OCI-LY3 (cell line): ENCODE data around the gene ELOA.
"Not testable (repeated sequence)": the region's sequence is repeated elsewhere in the genome, so short reads cannot be mapped to it uniquely, and the experiment has no call there.

Experiments
- H2AFZ ChIP-seq: fragments of 200-600, 300-600 bp; shearing (Covaris generic); 2 replicates; pipeline ENCODE4 v1.6.0; 2014; ENCODE audit warnings: antibody characterized with exemption, low read depth, low read length
- H3K27ac ChIP-seq: fragments of 200-600, 300-600 bp; sonication (generic); 2 replicates; pipeline ENCODE4 v1.5.1; 2014; ENCODE audit warnings: mild to moderate bottlenecking, low read length, moderate library complexity, mixed read lengths
- H3K27me3 ChIP-seq: fragments of 200-600, 300-600 bp; sonication (generic); 2 replicates; pipeline ENCODE4 v1.6.1; 2014; ENCODE audit warnings: low read depth, low read length, mixed read lengths
- H3K36me3 ChIP-seq: fragments of 200-600, 300-600 bp; sonication (generic); replicated peaks from 2 replicates; pipeline ENCODE3; 2014; ENCODE audit warnings: low read depth, low read length, mixed read lengths
- H3K4me1 ChIP-seq: fragments of 300-600, 200-600 bp; sonication (generic); 2 replicates; pipeline ENCODE4 v1.6.1; 2014; ENCODE audit warnings: low read length, mixed read lengths
- H3K4me2 ChIP-seq: fragments of 200-600, 300-600 bp; sonication (generic); 2 replicates; pipeline ENCODE4 v1.6.1; 2014; ENCODE audit warnings: low read length, mixed read lengths
- H3K4me3 ChIP-seq: fragments of 300-600, 200-600 bp; sonication (generic); 2 replicates; pipeline ENCODE4 v1.5.1; 2014; ENCODE audit warnings: antibody characterized with exemption, mild to moderate bottlenecking, low read length, moderate library complexity
- H3K79me2 ChIP-seq: fragments of 300-600, 200-600 bp; shearing (Covaris generic); 2 replicates; pipeline ENCODE4 v1.6.1; 2014; ENCODE audit warnings: mild to moderate bottlenecking, low read length, mixed read lengths
- H3K9ac ChIP-seq: fragments of 300-600, 200-600 bp; shearing (Covaris generic); 2 replicates; pipeline ENCODE4 v1.6.0; 2014; ENCODE audit warnings: mild to moderate bottlenecking, low read length, moderate library complexity
- H3K9me3 ChIP-seq: fragments of 200-600, 300-600 bp; shearing (Covaris generic); 2 replicates; pipeline ENCODE4 v1.6.1; 2014; ENCODE audit warnings: low read length, mixed read lengths; ENCODE audit not compliant: insufficient read depth
- H4K20me1 ChIP-seq: fragments of 200-600, 300-600 bp; sonication (generic); 2 replicates; pipeline ENCODE4 v1.6.1; 2016; ENCODE audit warnings: low read length, mixed read lengths; ENCODE audit not compliant: insufficient read depth
- EZH2phosphoT487 ChIP-seq: fragments of 200-600 bp; shearing (Covaris generic); IDR thresholded peaks from 2 replicates; pipeline ENCODE4 v1.6.1; 2018; ENCODE audit warnings: antibody characterized with exemption, mixed run types, low read depth
- TF ChIP-seq, protein P1 (sequence below): fragments of 200-600, 300-600 bp; sonication (generic); IDR thresholded peaks from 2 replicates; pipeline ENCODE4 v1.5.1; 2014; ENCODE audit warnings: antibody characterized with exemption, low read length, low read depth

The ELOA gene

DNA sequence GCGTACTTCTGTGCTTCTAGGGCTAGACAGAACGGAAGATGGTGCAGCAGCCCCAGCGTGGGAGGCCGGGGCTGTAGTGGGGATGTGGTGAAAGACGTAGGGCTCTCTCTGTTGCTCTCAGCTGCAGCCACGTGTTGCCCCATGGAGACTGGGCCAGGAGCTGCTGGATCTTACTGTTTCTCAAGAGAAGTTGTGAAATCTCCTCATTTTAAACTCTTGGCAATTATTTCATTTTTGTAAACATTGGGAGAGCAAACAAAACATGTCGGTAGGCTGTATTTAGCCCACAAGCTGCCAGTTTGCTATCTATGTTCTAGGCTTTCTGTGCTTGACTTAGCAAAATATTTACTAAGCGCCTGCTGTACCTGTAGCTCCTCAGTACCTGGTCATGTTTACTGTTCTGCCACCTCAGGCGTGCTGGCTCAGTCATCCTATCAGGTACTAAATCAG, 15.9 kb upstream of the ELOA start:
- Histone ChIP-seq H2AFZ (no peak overlapping the region), H3K79me2 (no peaks in the 10 kb centered on the region), H3K4me1 (peaks cover 70% of the 10 kb centered on the region), H3K9ac (peak overlapping the region; percentile 49), H4K20me1 (no peaks in the 10 kb centered on the region), H3K4me2 (peak overlapping the region; percentile 70), H3K27ac (peak overlapping the region; percentile 88), H3K36me3 (no peaks in the 10 kb centered on the region), H3K9me3 (no peaks in the 10 kb centered on the region), H3K4me3 (peak overlapping the region; percentile 42; the same call in 1 of the 2 replicates), H3K27me3 (no peaks in the 10 kb centered on the region)
- TF ChIP-seq, protein P1, sequence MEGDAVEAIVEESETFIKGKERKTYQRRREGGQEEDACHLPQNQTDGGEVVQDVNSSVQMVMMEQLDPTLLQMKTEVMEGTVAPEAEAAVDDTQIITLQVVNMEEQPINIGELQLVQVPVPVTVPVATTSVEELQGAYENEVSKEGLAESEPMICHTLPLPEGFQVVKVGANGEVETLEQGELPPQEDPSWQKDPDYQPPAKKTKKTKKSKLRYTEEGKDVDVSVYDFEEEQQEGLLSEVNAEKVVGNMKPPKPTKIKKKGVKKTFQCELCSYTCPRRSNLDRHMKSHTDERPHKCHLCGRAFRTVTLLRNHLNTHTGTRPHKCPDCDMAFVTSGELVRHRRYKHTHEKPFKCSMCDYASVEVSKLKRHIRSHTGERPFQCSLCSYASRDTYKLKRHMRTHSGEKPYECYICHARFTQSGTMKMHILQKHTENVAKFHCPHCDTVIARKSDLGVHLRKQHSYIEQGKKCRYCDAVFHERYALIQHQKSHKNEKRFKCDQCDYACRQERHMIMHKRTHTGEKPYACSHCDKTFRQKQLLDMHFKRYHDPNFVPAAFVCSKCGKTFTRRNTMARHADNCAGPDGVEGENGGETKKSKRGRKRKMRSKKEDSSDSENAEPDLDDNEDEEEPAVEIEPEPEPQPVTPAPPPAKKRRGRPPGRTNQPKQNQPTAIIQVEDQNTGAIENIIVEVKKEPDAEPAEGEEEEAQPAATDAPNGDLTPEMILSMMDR: no peak

DNA sequence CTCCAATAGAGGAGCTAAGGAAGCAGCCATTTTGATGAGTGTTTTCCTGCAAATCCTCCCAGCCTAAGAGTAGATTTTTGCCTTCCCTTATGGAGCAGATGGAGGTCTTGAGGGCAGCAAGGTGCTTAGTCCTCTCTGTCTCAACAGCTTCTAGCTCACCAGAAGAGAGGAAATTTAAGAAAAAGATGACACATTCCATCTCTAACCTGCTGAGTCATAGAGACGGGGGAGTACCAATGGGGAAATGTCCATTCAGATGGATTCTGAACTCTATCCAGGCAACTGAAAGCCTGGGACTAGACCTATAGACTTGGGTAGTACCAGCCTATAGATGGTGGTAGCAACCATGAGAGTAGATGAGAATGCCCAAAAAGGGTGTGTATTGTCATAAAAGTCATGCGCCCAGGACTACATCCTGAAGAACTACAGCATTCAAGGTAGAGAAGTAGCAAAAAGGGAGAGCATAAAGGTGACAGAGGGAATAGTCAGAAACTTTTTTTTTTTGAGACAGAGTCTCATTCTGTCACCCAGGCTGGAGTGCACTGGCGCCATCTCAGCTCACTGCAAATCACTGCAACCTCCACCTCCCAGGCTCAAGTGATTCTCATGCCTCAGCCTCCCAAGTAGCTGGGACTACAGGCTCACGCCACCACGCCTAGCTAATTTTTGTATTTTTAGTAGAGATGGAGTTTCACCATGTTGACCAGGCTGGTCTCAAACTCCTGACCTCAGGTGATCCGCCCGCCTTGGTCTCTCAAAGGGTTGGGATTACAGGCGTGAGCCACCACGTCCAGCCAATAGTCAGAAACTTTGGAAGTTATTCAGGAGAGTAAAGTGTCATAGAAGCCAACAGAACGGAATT, 10.7 kb upstream of the ELOA start:
- Histone ChIP-seq H3K9ac (no peak overlapping the region), H3K9me3 (no peaks in the 10 kb centered on the region), H3K27ac (no peak overlapping the region), H3K4me1 (peaks cover 28% of the 10 kb centered on the region), H3K79me2 (no peaks in the 10 kb centered on the region), H3K4me2 (no peak overlapping the region), H3K4me3 (no peak overlapping the region), H3K27me3 (no peaks in the 10 kb centered on the region), H2AFZ (no peak overlapping the region), H3K36me3 (no peaks in the 10 kb centered on the region), H4K20me1 (no peaks in the 10 kb centered on the region)
- TF ChIP-seq EZH2phosphoT487: no peak
- TF ChIP-seq, protein P1: no peak

DNA sequence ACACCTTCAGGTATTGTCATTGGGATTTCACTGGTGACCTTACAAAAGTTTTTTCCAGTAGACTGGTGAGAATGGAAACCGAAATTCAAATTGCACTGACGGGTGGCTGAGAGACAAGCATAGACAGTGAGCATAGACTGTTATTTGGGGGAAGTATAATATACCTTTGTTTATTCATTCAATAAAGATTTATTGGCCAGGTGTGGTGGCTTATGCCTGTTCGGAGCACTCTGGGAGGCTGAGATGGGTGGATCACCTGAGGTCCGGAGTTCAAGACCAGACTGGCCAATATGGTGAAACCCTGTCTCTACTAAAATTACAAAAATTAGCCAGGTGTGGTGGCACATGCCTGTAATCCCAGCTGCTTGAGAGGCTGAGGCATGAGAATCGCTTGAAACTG, 10.0 kb upstream of the ELOA start:
- H3K9me3 ChIP-seq, H3K4me2 ChIP-seq, H2AFZ ChIP-seq, H3K27ac ChIP-seq, H3K27me3 ChIP-seq, H4K20me1 ChIP-seq, H3K79me2 ChIP-seq, H3K9ac ChIP-seq, H3K4me3 ChIP-seq, H3K36me3 ChIP-seq: not testable (repeated sequence)
- peaks cover 27% of the 10 kb centered on the region for H3K4me1 ChIP-seq

DNA sequence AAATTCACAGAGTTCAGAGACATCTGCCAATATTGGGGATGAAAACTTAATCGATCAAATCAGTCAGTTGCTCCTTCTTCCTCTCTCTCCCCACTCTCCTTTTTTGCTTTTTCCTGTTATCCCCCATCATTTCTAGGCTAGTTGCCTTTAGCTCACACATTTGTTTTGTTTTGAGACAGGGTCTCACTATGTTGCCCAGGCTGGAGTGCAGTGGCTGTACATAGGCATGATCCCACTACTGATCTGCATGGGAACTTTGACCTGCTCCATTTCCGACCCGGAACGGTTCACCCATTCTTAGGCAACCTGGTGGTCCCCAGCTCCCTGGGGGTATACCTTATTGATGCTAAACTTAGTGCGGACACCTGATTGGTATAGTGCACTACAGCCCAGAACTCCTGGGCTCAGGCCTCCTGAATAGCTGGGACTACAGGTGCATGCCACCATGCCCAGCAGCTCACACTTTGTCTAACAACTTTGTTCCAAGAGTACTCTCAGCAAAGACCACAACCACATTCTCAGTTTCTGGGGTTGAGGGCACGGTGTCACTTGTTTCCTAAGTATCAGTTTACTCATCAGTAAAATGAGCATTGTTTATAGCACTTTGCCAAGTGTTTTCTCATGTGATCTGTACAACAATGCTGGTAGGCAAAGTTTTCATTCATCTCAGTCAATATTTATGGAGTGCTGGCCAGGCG, 6.7 kb upstream of the ELOA start:
- Histone ChIP-seq H3K36me3 (no peaks in the 10 kb centered on the region), H4K20me1 (no peaks in the 10 kb centered on the region), H3K4me3 (no peak overlapping the region), H3K79me2 (no peaks in the 10 kb centered on the region), H3K4me1 (peaks cover 11% of the 10 kb centered on the region), H3K27ac (no peak overlapping the region), H3K9ac (no peak overlapping the region), H3K27me3 (no peaks in the 10 kb centered on the region), H3K4me2 (no peak overlapping the region), H3K9me3 (no peaks in the 10 kb centered on the region), H2AFZ (no peak overlapping the region)
- no peak for TF ChIP-seq EZH2phosphoT487
- TF ChIP-seq, protein P1: no peak
